SK-N-SH (cell line): ENCODE measurements around the gene MAD1L1. TPM values are rescaled to one million over a fixed set of nuclear protein-coding genes. Genes with fewer than 3 reads are reported as not detected.
"Not testable (repeated sequence)": the region's sequence is repeated elsewhere in the genome, so short reads cannot be mapped to it uniquely, and the experiment has no call there.

ENCODE experiments used
- CTCF ChIA-PET: fragments of 300-600, 350-600 bp; formaldehyde crosslinking; extraction: SDS; loops from one replicate; lab custom pipeline; 2021; lab: Yijun Ruan, JAX
- POLR2A ChIA-PET: fragments of 350-600 bp; sonication (Branson Sonifier 250); formaldehyde crosslinking; extraction: SDS; loops from one replicate; lab custom pipeline; 2020; ENCODE audit warnings: antibody characterized with exemption, inconsistent platforms; lab: Yijun Ruan, JAX
- DNase-seq: peaks from one replicate; pipeline ENCODE4 v3.0.0; 2012
- H2AFZ ChIP-seq: fragments of 200-600 bp; sonication (generic); 2 replicates; pipeline ENCODE4 v1.8.1; 2016; ENCODE audit warnings: antibody characterized with exemption, mild to moderate bottlenecking, low read depth
- H3F3A ChIP-seq: fragments of 200-600 bp; sonication (generic); replicated peaks from 2 replicates; pipeline ENCODE3; 2016; ENCODE audit warnings: antibody characterized with exemption, mild to moderate bottlenecking; ENCODE audit not compliant: insufficient read depth
- H3K27ac ChIP-seq, 2 experiments: fragments of 200-500 bp in 1 of 2; fragments of 200-600 bp in 1 of 2; sonication (Bioruptor generic) in 1 of 2; sonication (generic), shearing (Covaris generic) in 1 of 2; 2 replicates each; pipeline versions ENCODE4 v1.5.1 to v1.6.1; 2014 to 2016; ENCODE audit warnings: low read depth in 2 of 2, inconsistent platforms in 1 of 2, low read length in 1 of 2, mild to moderate bottlenecking in 1 of 2, mixed read lengths in 1 of 2
- H3K27me3 ChIP-seq: fragments of 200-600 bp; sonication (generic), shearing (Covaris generic); 2 replicates; pipeline ENCODE4 v1.6.1; 2016; ENCODE audit warnings: mixed run types; ENCODE audit not compliant: insufficient read depth
- H3K36me3 ChIP-seq, 2 experiments: fragments of 200-500 bp in 1 of 2; fragments of 200-600 bp in 1 of 2; sonication (Bioruptor generic) in 1 of 2; sonication (generic) in 1 of 2; replicated peaks in 1 of 2; 2 replicates each; pipeline versions ENCODE3 to v1.5.1; 2014 to 2016; ENCODE audit warnings: low read length in 1 of 2, mild to moderate bottlenecking in 1 of 2; ENCODE audit not compliant: insufficient read depth in 2 of 2, control insufficient read depth in 1 of 2
- H3K4me1 ChIP-seq, 2 experiments: fragments of 200-500 bp in 1 of 2; fragments of 200-600 bp in 1 of 2; sonication (Bioruptor generic) in 1 of 2; sonication (generic), shearing (Covaris generic) in 1 of 2; 2 replicates each; pipeline versions ENCODE4 v1.5.1 to v1.6.1; 2014 to 2016; ENCODE audit warnings: low read depth in 1 of 2, low read length in 1 of 2, mixed run types in 1 of 2; ENCODE audit not compliant: insufficient read depth in 2 of 2, control insufficient read depth in 1 of 2
- H3K4me2 ChIP-seq: fragments of 200-600 bp; sonication (generic), shearing (Covaris generic); 2 replicates; pipeline ENCODE4 v1.6.1; 2017; ENCODE audit warnings: mixed run types
- H3K4me3 ChIP-seq, 2 experiments: fragments of 200-500 bp in 1 of 2; fragments of 200-600 bp in 1 of 2; sonication (Bioruptor generic) in 1 of 2; sonication (generic), shearing (Covaris generic) in 1 of 2; 2 replicates each; pipeline versions ENCODE4 v1.5.1 to v1.8.1; 2014 to 2016; ENCODE audit warnings: low read depth in 2 of 2, inconsistent platforms in 1 of 2, low read length in 1 of 2, mild to moderate bottlenecking in 1 of 2, mixed read lengths in 1 of 2, moderate library complexity in 1 of 2
- H3K79me2 ChIP-seq: fragments of 200-600 bp; sonication (generic); 2 replicates; pipeline ENCODE4 v1.8.1; 2017; ENCODE audit warnings: mild to moderate bottlenecking; ENCODE audit not compliant: insufficient read depth
- H3K9ac ChIP-seq: fragments of 200-600 bp; sonication (generic); 2 replicates; pipeline ENCODE4 v1.6.1; 2017; ENCODE audit warnings: mixed run types
- H3K9me2 ChIP-seq: fragments of 200-600 bp; sonication (generic); 2 replicates; pipeline ENCODE4 v1.6.1; 2017; ENCODE audit warnings: mixed run types
- H3K9me3 ChIP-seq: fragments of 200-600 bp; sonication (generic); 2 replicates; pipeline ENCODE4 v1.6.1; 2017; ENCODE audit warnings: mixed run types, mild to moderate bottlenecking, moderate library complexity
- H4K20me1 ChIP-seq: fragments of 200-600 bp; sonication (generic); 2 replicates; pipeline ENCODE4 v1.6.1; 2017; ENCODE audit warnings: mild to moderate bottlenecking, mixed run types; ENCODE audit not compliant: insufficient read depth
- CHD2 ChIP-seq: fragments of 150-350 bp; IDR thresholded peaks from 2 replicates; pipeline ENCODE4 v1.6.1; 2018; ENCODE audit warnings: low read length; ENCODE audit not compliant: partially characterized antibody
- EP300 ChIP-seq, 2 experiments: IDR thresholded peaks; 2 replicates each; pipeline versions ENCODE4 v1.4.0 to v1.6.1; 2012; ENCODE audit warnings: borderline replicate concordance in 1 of 2, low read depth in 1 of 2, low read length in 1 of 2
- EZH2phosphoT487 ChIP-seq: fragments of 200-600 bp; sonication (generic); IDR thresholded peaks from 2 replicates; pipeline ENCODE4 v1.6.1; 2017; ENCODE audit warnings: low read depth, mixed run types, mild to moderate bottlenecking, antibody characterized with exemption, moderate library complexity, borderline replicate concordance
- GABPA ChIP-seq: IDR thresholded peaks from 2 replicates; pipeline ENCODE4 v1.4.0; 2012; ENCODE audit warnings: low read depth, mild to moderate bottlenecking
- JUND ChIP-seq: IDR thresholded peaks from 2 replicates; pipeline ENCODE4 v1.4.0; 2012
- MEF2A ChIP-seq: IDR thresholded peaks from 2 replicates; pipeline ENCODE4 v1.4.0; 2012; ENCODE audit warnings: low read depth, borderline replicate concordance
- RCOR1 ChIP-seq: fragments of 150-350 bp; IDR thresholded peaks from 2 replicates; pipeline ENCODE4 v1.6.1; 2017; ENCODE audit warnings: antibody characterized with exemption, low read length
- SIN3A ChIP-seq: IDR thresholded peaks from 2 replicates; pipeline ENCODE4 v1.6.1; 2012; ENCODE audit warnings: low read depth, mild to moderate bottlenecking, low read length, moderate library complexity, borderline replicate concordance
- TCF12 ChIP-seq: IDR thresholded peaks from 2 replicates; pipeline ENCODE4 v1.4.0; 2012
- WGBS: methylation state at CpG from one replicate; pipeline ENCODE4 v1.1.6; 2017; ENCODE audit warnings: low lambda C conversion rate; 5-methylcytosine and 5-hydroxymethylcytosine counted together
- polyA plus RNA-seq, 3 experiments: library from polyadenylated mRNA; depleted of rRNA; stranded (reverse); fragments of >200 nt; gene quantifications; 2 replicates each; pipeline ENCODE4 v1.2.3, GENCODE V29; 2012
- TF ChIP-seq, protein P1 (sequence below): fragments of 150-350 bp; IDR thresholded peaks from 2 replicates; pipeline ENCODE4 v1.6.1; 2017; ENCODE audit warnings: antibody characterized with exemption, low read length, low read depth, borderline replicate concordance
- TF ChIP-seq, protein P2 (sequence below): fragments of 200-600 bp; sonication (generic); IDR thresholded peaks from 2 replicates; pipeline ENCODE4 v1.6.1; 2017; ENCODE audit warnings: antibody characterized with exemption, mild to moderate bottlenecking, moderate library complexity
- TF ChIP-seq, protein P3 (sequence below): IDR thresholded peaks from 2 replicates; pipeline ENCODE4 v1.4.0; 2012; ENCODE audit warnings: low read depth, borderline replicate concordance
- TF ChIP-seq, protein P4 (sequence below): IDR thresholded peaks from 2 replicates; pipeline ENCODE4 v1.4.0; 2012; ENCODE audit warnings: low read depth

Gene MAD1L1
- polyA plus RNA-seq, 1 of the 3 experiments (the other 2 are of a cell fraction): 46.2 TPM

DNA sequence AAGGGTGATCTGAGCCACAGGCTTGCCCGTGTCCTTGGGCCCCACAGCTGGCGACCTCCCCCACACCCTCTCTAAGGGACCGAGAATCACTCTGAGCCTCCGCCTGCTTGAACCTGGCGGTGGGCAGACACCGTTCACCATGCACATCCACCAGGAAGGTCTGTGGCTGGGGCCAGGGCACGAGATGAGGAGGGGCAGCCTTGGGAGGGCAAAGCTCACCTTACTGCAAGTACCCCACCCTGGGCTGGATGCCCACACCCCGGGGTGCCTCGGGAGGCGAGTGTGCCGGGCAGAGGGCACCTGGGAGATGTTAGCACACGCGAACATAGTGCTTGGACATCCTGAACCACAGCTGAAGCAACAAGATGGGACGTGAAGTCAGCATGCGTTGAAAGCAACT is 350.8 kb downstream of the MAD1L1 start:
- Histone ChIP-seq H3K9me2 (no peaks in the 10 kb centered on the region), H3K4me3 (no peak overlapping the region), H3K27ac (no peak overlapping the region), H4K20me1 (no peaks in the 10 kb centered on the region; the same call in 1 of the 2 replicates), H3K4me1 (peaks cover 16 to 21% of the 10 kb centered on the region in 2 experiments; a peak in 3 of 4 replicates), H3F3A (peaks cover under 1% of the 10 kb centered on the region), H2AFZ (no peak overlapping the region), H3K27me3 (no peaks in the 10 kb centered on the region), H3K79me2 (no peaks in the 10 kb centered on the region; the same call in 1 of the 2 replicates), H3K36me3 (no peaks in the 10 kb centered on the region), H3K9me3 (peaks cover 16% of the 10 kb centered on the region; the same call in 1 of the 2 replicates), H3K4me2 (no peak overlapping the region), H3K9ac (no peak overlapping the region)
- CTCF ChIA-PET: interaction anchor here (0.6 kb wide), 1 partner anchor 45 kb away, joined by 3 read pairs; no protein-coding TSS in a partner anchor
- 100% methylated on average over 14 of the region's 15 CpGs for WGBS
- TF ChIP-seq, protein P1, sequence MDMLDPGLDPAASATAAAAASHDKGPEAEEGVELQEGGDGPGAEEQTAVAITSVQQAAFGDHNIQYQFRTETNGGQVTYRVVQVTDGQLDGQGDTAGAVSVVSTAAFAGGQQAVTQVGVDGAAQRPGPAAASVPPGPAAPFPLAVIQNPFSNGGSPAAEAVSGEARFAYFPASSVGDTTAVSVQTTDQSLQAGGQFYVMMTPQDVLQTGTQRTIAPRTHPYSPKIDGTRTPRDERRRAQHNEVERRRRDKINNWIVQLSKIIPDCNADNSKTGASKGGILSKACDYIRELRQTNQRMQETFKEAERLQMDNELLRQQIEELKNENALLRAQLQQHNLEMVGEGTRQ: no peak
- TF ChIP-seq RCOR1 (no peak), EP300 (IDR thresholded peaks at IDR 0.05; ENCODE audit: borderline replicate concordance in 1 of 2, low read depth in 1 of 2, low read length in 1 of 2) (no peak), GABPA (no peak), EZH2phosphoT487 (no peak), SIN3A (no peak), JUND (no peak), TCF12 (no peak), CHD2 (no peak), MEF2A (no peak)
- TF ChIP-seq, protein P2, sequence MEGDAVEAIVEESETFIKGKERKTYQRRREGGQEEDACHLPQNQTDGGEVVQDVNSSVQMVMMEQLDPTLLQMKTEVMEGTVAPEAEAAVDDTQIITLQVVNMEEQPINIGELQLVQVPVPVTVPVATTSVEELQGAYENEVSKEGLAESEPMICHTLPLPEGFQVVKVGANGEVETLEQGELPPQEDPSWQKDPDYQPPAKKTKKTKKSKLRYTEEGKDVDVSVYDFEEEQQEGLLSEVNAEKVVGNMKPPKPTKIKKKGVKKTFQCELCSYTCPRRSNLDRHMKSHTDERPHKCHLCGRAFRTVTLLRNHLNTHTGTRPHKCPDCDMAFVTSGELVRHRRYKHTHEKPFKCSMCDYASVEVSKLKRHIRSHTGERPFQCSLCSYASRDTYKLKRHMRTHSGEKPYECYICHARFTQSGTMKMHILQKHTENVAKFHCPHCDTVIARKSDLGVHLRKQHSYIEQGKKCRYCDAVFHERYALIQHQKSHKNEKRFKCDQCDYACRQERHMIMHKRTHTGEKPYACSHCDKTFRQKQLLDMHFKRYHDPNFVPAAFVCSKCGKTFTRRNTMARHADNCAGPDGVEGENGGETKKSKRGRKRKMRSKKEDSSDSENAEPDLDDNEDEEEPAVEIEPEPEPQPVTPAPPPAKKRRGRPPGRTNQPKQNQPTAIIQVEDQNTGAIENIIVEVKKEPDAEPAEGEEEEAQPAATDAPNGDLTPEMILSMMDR: no peak
- TF ChIP-seq, protein P3, sequence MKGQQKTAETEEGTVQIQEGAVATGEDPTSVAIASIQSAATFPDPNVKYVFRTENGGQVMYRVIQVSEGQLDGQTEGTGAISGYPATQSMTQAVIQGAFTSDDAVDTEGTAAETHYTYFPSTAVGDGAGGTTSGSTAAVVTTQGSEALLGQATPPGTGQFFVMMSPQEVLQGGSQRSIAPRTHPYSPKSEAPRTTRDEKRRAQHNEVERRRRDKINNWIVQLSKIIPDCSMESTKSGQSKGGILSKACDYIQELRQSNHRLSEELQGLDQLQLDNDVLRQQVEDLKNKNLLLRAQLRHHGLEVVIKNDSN: no peak
- TF ChIP-seq, protein P4, sequence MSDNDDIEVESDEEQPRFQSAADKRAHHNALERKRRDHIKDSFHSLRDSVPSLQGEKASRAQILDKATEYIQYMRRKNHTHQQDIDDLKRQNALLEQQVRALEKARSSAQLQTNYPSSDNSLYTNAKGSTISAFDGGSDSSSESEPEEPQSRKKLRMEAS: no peak
- no peak for DNase-seq
- POLR2A ChIA-PET: no interaction called here

DNA sequence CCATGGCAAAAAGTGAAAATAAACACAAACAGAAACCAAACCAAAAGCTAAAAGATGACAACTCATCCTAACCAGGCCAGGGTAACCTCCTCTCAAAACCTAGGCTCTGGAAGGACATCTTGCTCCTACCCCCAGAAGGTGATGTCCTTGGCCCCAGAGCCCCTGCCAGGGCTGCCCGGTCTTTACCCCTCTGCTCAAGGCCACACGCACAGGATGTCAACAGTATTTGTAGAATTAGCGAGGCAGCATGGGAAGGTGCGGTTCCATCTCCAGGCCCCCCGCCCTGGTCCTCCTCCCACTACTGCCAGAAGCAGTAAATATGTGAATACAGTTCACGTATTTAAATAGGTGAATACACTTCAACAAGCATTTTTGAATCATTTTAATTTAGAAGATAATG is 356.1 kb downstream of the MAD1L1 start:
- H3K9me2 ChIP-seq, H3K36me3 ChIP-seq, H3K4me3 ChIP-seq, H3K27me3 ChIP-seq, DNase-seq, H3K4me2 ChIP-seq, H3F3A ChIP-seq, CTCF ChIA-PET, H4K20me1 ChIP-seq, POLR2A ChIA-PET, H3K27ac ChIP-seq, H3K79me2 ChIP-seq, H3K9ac ChIP-seq, H2AFZ ChIP-seq: not testable (repeated sequence)
- Histone ChIP-seq H3K4me1 (peaks cover 0 to 12% of the 10 kb centered on the region in 2 experiments; a peak in 1 of 4 replicates), H3K9me3 (peaks cover 18% of the 10 kb centered on the region; the same call in 1 of the 2 replicates)
- 93% methylated on average over 6 of the region's 6 CpGs for WGBS

DNA sequence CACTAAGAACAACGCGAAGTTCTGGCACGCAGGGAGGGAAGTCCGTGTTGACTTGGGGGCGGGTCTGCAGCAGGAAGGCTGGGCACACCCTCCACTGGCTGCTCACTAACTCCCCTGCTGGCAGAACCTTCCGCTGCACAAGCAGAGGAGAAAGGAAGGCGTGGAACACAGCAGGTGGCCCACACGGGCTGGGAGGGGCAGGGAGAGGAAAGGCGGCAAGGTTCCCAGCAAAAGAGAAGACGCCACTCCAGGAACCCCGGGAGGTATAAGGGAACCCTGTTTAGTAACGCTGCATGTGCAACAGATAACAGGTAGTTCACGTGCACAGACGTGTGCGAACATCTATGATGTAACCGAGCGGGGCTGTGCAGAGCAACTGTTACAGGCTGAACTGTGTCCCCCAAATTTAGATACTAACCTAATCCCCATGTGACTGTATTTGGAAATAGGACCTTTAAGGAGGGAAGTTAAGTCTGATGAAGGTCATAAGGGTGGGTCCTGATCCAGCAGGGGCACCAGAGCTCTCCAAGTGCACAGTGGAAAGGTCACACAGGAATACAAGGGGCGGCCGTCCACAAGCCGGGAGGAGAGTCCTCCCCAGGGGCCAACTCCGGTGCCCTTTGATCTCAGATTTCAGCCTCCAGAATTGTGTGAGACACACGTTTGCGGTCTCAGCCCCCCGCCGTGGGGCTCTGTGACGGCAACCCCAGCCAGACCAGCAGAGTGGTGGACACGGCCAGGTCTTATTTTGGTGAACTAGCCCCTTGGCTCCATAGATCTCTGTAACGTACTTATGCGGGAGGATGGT is 357.1 kb downstream of the MAD1L1 start:
- WGBS: 89% methylated on average over 18 of the region's 29 CpGs
- H3K4me2 ChIP-seq, H3F3A ChIP-seq, H2AFZ ChIP-seq, DNase-seq, H4K20me1 ChIP-seq, H3K27ac ChIP-seq, H3K36me3 ChIP-seq, H3K27me3 ChIP-seq, H3K79me2 ChIP-seq, POLR2A ChIA-PET, H3K4me1 ChIP-seq, H3K4me3 ChIP-seq, H3K9ac ChIP-seq, H3K9me2 ChIP-seq: not testable (repeated sequence)
- CTCF ChIA-PET: interaction anchor here (1.5 to 2.0 kb wide), 2 partner anchors 8 to 13 kb away, joined by 3 to 7 read pairs; no protein-coding TSS in a partner anchor
- H3K9me3 ChIP-seq: peaks cover 18% of the 10 kb centered on the region; the same call in 1 of the 2 replicates
